HG03558 (cell line): ENCODE results near the gene USP32.

Experiments used
- ATAC-seq: cut with Tn5 transposase; IDR thresholded peaks from one replicate; pipeline ENCODE4 v1.9.1; 2021; ENCODE audit warnings: moderate number of reproducible peaks; ENCODE audit not compliant: unreplicated experiment; ENCODE audit errors: extremely low read depth

Gene USP32

GRCh38 chr17:60145006-60145935, 246.7 kb downstream of the USP32 start:
- no peak for ATAC-seq

- no peak for ATAC-seq
Observed at GRCh38 chr17:60142872-60143499, 248.9 kb downstream of the USP32 start.

GRCh38 chr17:60141111-60142018, 250.6 kb downstream of the USP32 start:
- no peak for ATAC-seq

GRCh38 chr17:60139438-60140285, 252.3 kb downstream of the USP32 start:
- ATAC-seq = no peak

GRCh38 chr17:60138769-60139437, 253.0 kb downstream of the USP32 start:
- ATAC-seq = no peak

GRCh38 chr17:60137731-60138130, 254.2 kb downstream of the USP32 start:
- ATAC-seq = no peak

- no peak for ATAC-seq
Observed at GRCh38 chr17:60135951-60136666, 255.8 kb downstream of the USP32 start.

- ATAC-seq = peak; percentile 67
Observed at GRCh38 chr17:60135151-60135950, 256.6 kb downstream of the USP32 start.

- no peak for ATAC-seq
Observed at GRCh38 chr17:60134396-60135150, 257.4 kb downstream of the USP32 start.

- ATAC-seq = no peak
Observed at GRCh38 chr17:60130466-60130865, 261.5 kb downstream of the USP32 start.

- ATAC-seq = no peak
Observed at GRCh38 chr17:60129164-60129563, 262.8 kb downstream of the USP32 start.
